Gastrocnemius medialis (tissue), 4 donors: ENCODE data around the gene PBRM1. TPM values are rescaled to one million over a fixed set of nuclear protein-coding genes. Genes with fewer than 3 reads are reported as not detected.
A peak's percentile ranks its signal among the peaks of the same experiment; 100 is the strongest.
"Not testable (repeated sequence)": the region's sequence is repeated elsewhere in the genome, so short reads cannot be mapped to it uniquely, and the experiment has no call there.

ENCODE experiments used
- ATAC-seq, 2 donors: fragments of 150-250 bp; one replicate each; pipeline ENCODE4 v1.9.1; 2016
- DNase-seq, 2 donors: peaks; one replicate each; pipeline ENCODE4 v3.0.0-alpha.2; 2019
- H3K27ac ChIP-seq, 4 donors: fragments of 200-600 bp; sonication (generic); 1 replicate in 1 of 4; 2 replicates in 3 of 4; pipeline ENCODE4 v1.5.1; 2016 to 2018; ENCODE audit warnings: mild to moderate bottlenecking in 2 of 4, moderate library complexity in 1 of 4
- H3K27me3 ChIP-seq, 3 donors: fragments of 200-600 bp; sonication (generic) in 2 of 3; 1 replicate in 1 of 3; 2 replicates in 2 of 3; pipeline versions ENCODE4 v1.5.1 to v1.6.0; 2016 to 2019; ENCODE audit warnings: mild to moderate bottlenecking in 1 of 3, moderate library complexity in 1 of 3
- H3K36me3 ChIP-seq, 2 donors: fragments of 200-600 bp; sonication (generic) in 1 of 2; one replicate each; pipeline ENCODE4 v1.5.1; 2017 to 2018
- H3K4me1 ChIP-seq, 2 donors: fragments of 200-600 bp; sonication (generic) in 1 of 2; one replicate each; pipeline ENCODE4 v1.5.1; 2016 to 2017; ENCODE audit warnings: mild to moderate bottlenecking in 2 of 2
- H3K4me3 ChIP-seq, 4 donors: fragments of 200-600 bp; sonication (generic) in 3 of 4; 1 replicate in 1 of 4; 2 replicates in 3 of 4; pipeline ENCODE4 v1.5.1; 2016 to 2019; ENCODE audit warnings: mild to moderate bottlenecking in 2 of 4
- H3K9me3 ChIP-seq, 3 donors: fragments of 200-600 bp; sonication (generic) in 2 of 3; 1 replicate in 1 of 3; 2 replicates in 2 of 3; pipeline ENCODE4 v1.5.1; 2016 to 2019
- CTCF ChIP-seq, 5 experiments: fragments of 450-650 bp in 3 of 5; fragments of 200-600 bp in 2 of 5; sonication (generic) in 2 of 5; IDR thresholded peaks in 4 of 5; conservative IDR thresholded peaks in 1 of 5; 1 replicate in 4 of 5; 2 replicates in 1 of 5; pipeline ENCODE4 v1.5.1; 2016 to 2019; ENCODE audit warnings: antibody characterized with exemption in 5 of 5, mild to moderate bottlenecking in 3 of 5, moderate library complexity in 3 of 5
- POLR2A ChIP-seq, 2 donors: fragments of 450-650 bp; IDR thresholded peaks; one replicate each; pipeline ENCODE4 v1.6.1; 2017; ENCODE audit warnings: antibody characterized with exemption in 2 of 2, mild to moderate bottlenecking in 2 of 2, moderate library complexity in 2 of 2
- in situ Hi-C, 4 donors: fragments of 200-750 bp; cut with MboI; loops; one replicate each; pipeline versions ENCODE4 v1.15.0 to v1.8.0; 2017; ENCODE audit warnings: low sequenced_read_pairs in 4 of 4
- intact Hi-C: fragments of 100-400 bp; cut with DNase I; formaldehyde crosslinking; loops from one replicate; pipeline ENCODE4 v1.15.1; 2023; ENCODE audit warnings: low total_unique reads
- total RNA-seq, 4 donors: library from RNA; depleted of rRNA; stranded (reverse); fragments of >200 nt; gene quantifications; one replicate each; pipeline versions ENCODE4 v1.1.0 to v1.2.3, GENCODE V29; 2016

Gene PBRM1
- total RNA-seq, 4 donors from 2014 or later: 22.9 to 45.2 (median 27.5) TPM

- no peak overlapping the region for H3K4me3 ChIP-seq
- peak overlapping the region in 1 of 4 donors; percentile 16 for H3K27ac ChIP-seq
- no peaks in the 10 kb centered on the region for H3K9me3 ChIP-seq
- in situ Hi-C loops (no loop called here), intact Hi-C loops (no loop called here)
- DNase-seq (no peak), ATAC-seq (no peak)
- H3K27me3 ChIP-seq: no peaks in the 10 kb centered on the region
- peaks cover 0 to 78% of the 10 kb centered on the region in 2 donors for H3K36me3 ChIP-seq
- no peak for TF ChIP-seq POLR2A (IDR thresholded peaks at IDR 0.05)
- no peak for TF ChIP-seq CTCF (IDR thresholded peaks at IDR 0.05 in 4 of 5, conservative IDR thresholded peaks at IDR 0.05 in 1 of 5)
- H3K4me1 ChIP-seq: peaks cover 8 to 32% of the 10 kb centered on the region in 2 donors
Observed at GRCh38 chr3:52678265-52679198, 7.2 kb downstream of the PBRM1 start.

- H3K27me3 ChIP-seq, H3K4me3 ChIP-seq, H3K9me3 ChIP-seq, DNase-seq, in situ Hi-C loops, intact Hi-C loops, H3K27ac ChIP-seq, ATAC-seq: not testable (repeated sequence)
- Histone ChIP-seq H3K36me3 (peaks cover 0 to 91% of the 10 kb centered on the region in 2 donors), H3K4me1 (peaks cover 0 to 14% of the 10 kb centered on the region in 2 donors)
Observed at GRCh38 chr3:52676201-52676600, 9.5 kb downstream of the PBRM1 start.

GRCh38 chr3:52671676-52672075 is 14.0 kb downstream of the PBRM1 start:
- Histone ChIP-seq H3K4me1 (peaks cover 0 to 4% of the 10 kb centered on the region in 2 donors), H3K36me3 (peaks cover 0 to 60% of the 10 kb centered on the region in 2 donors), H3K4me3 (no peak overlapping the region), H3K27me3 (no peaks in the 10 kb centered on the region), H3K9me3 (no peaks in the 10 kb centered on the region), H3K27ac (peak overlapping the region in 3 of 4 donors; percentile 61 to 77 (median 70))
- ATAC-seq (no peak), DNase-seq (no peak)
- in situ Hi-C loops: no loop called here
- intact Hi-C loops: no loop called here
- TF ChIP-seq CTCF (IDR thresholded peaks at IDR 0.05 in 4 of 5, conservative IDR thresholded peaks at IDR 0.05 in 1 of 5) (no peak), POLR2A (IDR thresholded peaks at IDR 0.05) (no peak)

- H3K27ac ChIP-seq: peak overlapping the region; percentile 3 to 77 (median 66)
- peaks cover 0 to 4% of the 10 kb centered on the region in 2 donors for H3K4me1 ChIP-seq
- peaks cover 0 to 61% of the 10 kb centered on the region in 2 donors for H3K36me3 ChIP-seq
- no peak overlapping the region for H3K4me3 ChIP-seq
- TF ChIP-seq POLR2A (IDR thresholded peaks at IDR 0.05) (no peak), CTCF (IDR thresholded peaks at IDR 0.05 in 4 of 5, conservative IDR thresholded peaks at IDR 0.05 in 1 of 5) (no peak)
- DNase-seq (peak; percentile 10 to 41), ATAC-seq (peak; percentile 96 to 99)
- in situ Hi-C loops (no loop called here), intact Hi-C loops (no loop called here)
- H3K27me3 ChIP-seq: no peaks in the 10 kb centered on the region
- H3K9me3 ChIP-seq: no peaks in the 10 kb centered on the region
Observed at GRCh38 chr3:52670621-52671521, 14.8 kb downstream of the PBRM1 start.
